ENCODE measurements around the gene STRADB. TPM values are rescaled to one million over a fixed set of nuclear protein-coding genes. Genes with fewer than 3 reads are reported as not detected.

Gene STRADB
- total RNA-seq, 1 experiment from 2014 or later = 24.0 TPM

- DNase-seq = no peak
- Histone ChIP-seq H3K79me2 (ENCODE audit: low read depth) (0 out of 2 replicates have a peak, but pooled peaks cover 4% of the 10 kb centered on the region), H3K4me1 (replicated peaks; ENCODE audit: insufficient read depth) (no peaks in the 10 kb centered on the region), H3K36me3 (ENCODE audit: low read depth) (no peaks in the 10 kb centered on the region), H3F3A (ENCODE audit: insufficient read depth, low read depth) (no peaks in the 10 kb centered on the region), H3K27me3 (ENCODE audit: insufficient read depth, low read depth) (no peaks in the 10 kb centered on the region), H3K9me2 (ENCODE audit: insufficient read depth) (no peaks in the 10 kb centered on the region; the same call in 1 of the 2 replicates), H3K27ac (no peak overlapping the region), H3K9me3 (ENCODE audit: insufficient read depth, low read depth) (no peaks in the 10 kb centered on the region), H2AFZ (no peak overlapping the region), H3K4me2 (no peak overlapping the region), H4K20me1 (ENCODE audit: insufficient read depth) (no peaks in the 10 kb centered on the region), H3K4me3 (no peak overlapping the region)
- TF ChIP-seq, protein P1, sequence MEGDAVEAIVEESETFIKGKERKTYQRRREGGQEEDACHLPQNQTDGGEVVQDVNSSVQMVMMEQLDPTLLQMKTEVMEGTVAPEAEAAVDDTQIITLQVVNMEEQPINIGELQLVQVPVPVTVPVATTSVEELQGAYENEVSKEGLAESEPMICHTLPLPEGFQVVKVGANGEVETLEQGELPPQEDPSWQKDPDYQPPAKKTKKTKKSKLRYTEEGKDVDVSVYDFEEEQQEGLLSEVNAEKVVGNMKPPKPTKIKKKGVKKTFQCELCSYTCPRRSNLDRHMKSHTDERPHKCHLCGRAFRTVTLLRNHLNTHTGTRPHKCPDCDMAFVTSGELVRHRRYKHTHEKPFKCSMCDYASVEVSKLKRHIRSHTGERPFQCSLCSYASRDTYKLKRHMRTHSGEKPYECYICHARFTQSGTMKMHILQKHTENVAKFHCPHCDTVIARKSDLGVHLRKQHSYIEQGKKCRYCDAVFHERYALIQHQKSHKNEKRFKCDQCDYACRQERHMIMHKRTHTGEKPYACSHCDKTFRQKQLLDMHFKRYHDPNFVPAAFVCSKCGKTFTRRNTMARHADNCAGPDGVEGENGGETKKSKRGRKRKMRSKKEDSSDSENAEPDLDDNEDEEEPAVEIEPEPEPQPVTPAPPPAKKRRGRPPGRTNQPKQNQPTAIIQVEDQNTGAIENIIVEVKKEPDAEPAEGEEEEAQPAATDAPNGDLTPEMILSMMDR (conservative IDR thresholded peaks at IDR 0.05) = no peak
- no peak for TF ChIP-seq EZH2 (IDR thresholded peaks at IDR 0.05; ENCODE audit: low read depth)
- intact Hi-C loops (cut with micrococcal nuclease; ENCODE audit: unreplicated experiment) = no loop called here
- no TSS peak for BruUV-seq (replicated peaks)
- ChIA-PET CTCF (no interaction called here), POLR2A (ENCODE audit: unreplicated experiment) (no interaction called here)
Observed at GRCh38 chr2:201413552-201413951, 38.0 kb upstream of the STRADB start.

GRCh38 chr2:201414099-201415023, 37.2 kb upstream of the STRADB start:
- H3K9me2 ChIP-seq (ENCODE audit: insufficient read depth) = no peaks in the 10 kb centered on the region; the same call in 1 of the 2 replicates
- H3K79me2 ChIP-seq (ENCODE audit: low read depth) = 0 out of 2 replicates have a peak, but pooled peaks cover 4% of the 10 kb centered on the region
- H3K27me3 ChIP-seq (ENCODE audit: insufficient read depth, low read depth) = no peaks in the 10 kb centered on the region
- intact Hi-C loops (cut with micrococcal nuclease; ENCODE audit: unreplicated experiment) = no loop called here
- POLR2A ChIA-PET (ENCODE audit: unreplicated experiment) = interaction anchor here (0.6 kb wide), 1 partner anchor 311 kb away, joined by 3 read pairs; no protein-coding TSS in a partner anchor
- no peaks in the 10 kb centered on the region for H3K36me3 ChIP-seq (ENCODE audit: low read depth)
- H3K4me1 ChIP-seq (replicated peaks; ENCODE audit: insufficient read depth) = no peaks in the 10 kb centered on the region
- BruUV-seq (replicated peaks) = no TSS peak
- no peak overlapping the region for H2AFZ ChIP-seq
- no peaks in the 10 kb centered on the region for H3K9me3 ChIP-seq (ENCODE audit: insufficient read depth, low read depth)
- no peak overlapping the region for H3K4me2 ChIP-seq
- TF ChIP-seq, protein P1 (conservative IDR thresholded peaks at IDR 0.05) = no peak
- TF ChIP-seq EZH2 (IDR thresholded peaks at IDR 0.05; ENCODE audit: low read depth) = no peak
- DNase-seq = no peak
- H3K4me3 ChIP-seq = no peak overlapping the region
- no peaks in the 10 kb centered on the region for H4K20me1 ChIP-seq (ENCODE audit: insufficient read depth)
- H3K27ac ChIP-seq = no peak overlapping the region
- CTCF ChIA-PET = no interaction called here
- peaks cover 3% of the 10 kb centered on the region; the same call in 1 of the 2 replicates for H3F3A ChIP-seq (ENCODE audit: insufficient read depth, low read depth)

DNA sequence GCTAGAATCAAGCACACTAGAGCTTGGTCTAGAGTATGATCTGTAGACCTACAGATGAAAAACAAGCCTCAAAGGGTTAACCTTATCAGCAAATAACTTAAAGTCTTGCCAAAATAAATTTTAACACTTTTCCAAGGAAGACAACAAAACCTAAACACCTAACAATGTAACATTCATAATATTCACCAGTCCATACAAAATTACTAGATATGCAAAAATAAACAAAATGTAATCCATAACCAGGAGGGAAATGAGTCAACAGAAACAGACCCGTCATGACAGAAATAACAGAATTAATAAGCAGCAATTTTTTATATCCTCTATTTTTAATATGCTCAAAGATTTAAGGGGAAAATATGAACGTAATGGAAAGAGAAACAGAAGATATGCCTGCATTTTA, 36.4 kb upstream of the STRADB start:
- no TSS peak for BruUV-seq (replicated peaks)
- Histone ChIP-seq H3K27ac (no peak overlapping the region), H3K4me2 (no peak overlapping the region), H3K79me2 (ENCODE audit: low read depth) (0 out of 2 replicates have a peak, but pooled peaks cover 4% of the 10 kb centered on the region), H3F3A (ENCODE audit: insufficient read depth, low read depth) (peaks cover 3% of the 10 kb centered on the region; the same call in 1 of the 2 replicates), H3K36me3 (ENCODE audit: low read depth) (no peaks in the 10 kb centered on the region), H3K27me3 (ENCODE audit: insufficient read depth, low read depth) (no peaks in the 10 kb centered on the region), H3K4me1 (replicated peaks; ENCODE audit: insufficient read depth) (no peaks in the 10 kb centered on the region), H3K4me3 (no peak overlapping the region), H3K9me2 (ENCODE audit: insufficient read depth) (no peaks in the 10 kb centered on the region; the same call in 1 of the 2 replicates), H3K9me3 (ENCODE audit: insufficient read depth, low read depth) (no peaks in the 10 kb centered on the region), H2AFZ (no peak overlapping the region), H4K20me1 (ENCODE audit: insufficient read depth) (no peaks in the 10 kb centered on the region)
- CTCF ChIA-PET = no interaction called here
- POLR2A ChIA-PET (ENCODE audit: unreplicated experiment) = no interaction called here
- TF ChIP-seq EZH2 (IDR thresholded peaks at IDR 0.05; ENCODE audit: low read depth) = no peak
- TF ChIP-seq, protein P1 (conservative IDR thresholded peaks at IDR 0.05) = no peak
- DNase-seq = no peak
- intact Hi-C loops (cut with micrococcal nuclease; ENCODE audit: unreplicated experiment) = no loop called here
